Measurements from ENCODE around the gene CIZ1. TPM values are rescaled to one million over a fixed set of nuclear protein-coding genes. Genes with fewer than 3 reads are reported as not detected.

Gene CIZ1
- total and polyA plus RNA-seq, 9 of the 15 experiments (the other 6 are each of a cell fraction or from before 2014, with no cell fraction given) = 6.6 to 329 (median 87.8) TPM

- no peak for TF ChIP-seq ELK3 (CRISPR knock-in tag; IDR thresholded peaks at IDR 0.05)
- TF ChIP-seq, protein P1, sequence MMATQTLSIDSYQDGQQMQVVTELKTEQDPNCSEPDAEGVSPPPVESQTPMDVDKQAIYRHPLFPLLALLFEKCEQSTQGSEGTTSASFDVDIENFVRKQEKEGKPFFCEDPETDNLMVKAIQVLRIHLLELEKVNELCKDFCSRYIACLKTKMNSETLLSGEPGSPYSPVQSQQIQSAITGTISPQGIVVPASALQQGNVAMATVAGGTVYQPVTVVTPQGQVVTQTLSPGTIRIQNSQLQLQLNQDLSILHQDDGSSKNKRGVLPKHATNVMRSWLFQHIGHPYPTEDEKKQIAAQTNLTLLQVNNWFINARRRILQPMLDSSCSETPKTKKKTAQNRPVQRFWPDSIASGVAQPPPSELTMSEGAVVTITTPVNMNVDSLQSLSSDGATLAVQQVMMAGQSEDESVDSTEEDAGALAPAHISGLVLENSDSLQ (IDR thresholded peaks at IDR 0.05) = no peak
- TF ChIP-seq TAL1 (IDR thresholded peaks at IDR 0.05) = no peak
- peak; percentile 76 for TF ChIP-seq JUND (IDR thresholded peaks at IDR 0.05; ENCODE audit: borderline replicate concordance, low read depth, low read length)
- peak; percentile 53; the same call in 1 of the 3 replicates for TF ChIP-seq JUND (tag; IDR thresholded peaks at IDR 0.05; ENCODE audit: borderline replicate concordance, low read depth, low read length)
- no peak for TF ChIP-seq ZNF121 (CRISPR knock-in tag; conservative IDR thresholded peaks at IDR 0.05)
- TF ChIP-seq NCOA1 (IDR thresholded peaks at IDR 0.05; ENCODE audit: low read depth) = no peak
- TF ChIP-seq NRF1 (conservative IDR thresholded peaks at IDR 0.05 in 1 of 2, IDR thresholded peaks at IDR 0.05 in 1 of 2) = peak; percentile 82 to 85
- TF ChIP-seq, protein P2, sequence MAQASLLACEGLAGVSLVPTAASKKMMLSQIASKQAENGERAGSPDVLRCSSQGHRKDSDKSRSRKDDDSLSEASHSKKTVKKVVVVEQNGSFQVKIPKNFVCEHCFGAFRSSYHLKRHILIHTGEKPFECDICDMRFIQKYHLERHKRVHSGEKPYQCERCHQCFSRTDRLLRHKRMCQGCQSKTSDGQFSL (CRISPR knock-in tag; IDR thresholded peaks at IDR 0.05) = no peak
- TF ChIP-seq, protein P2 (tag; IDR thresholded peaks at IDR 0.05) = no peak
- TF ChIP-seq VEZF1 (CRISPR knock-in tag; IDR thresholded peaks at IDR 0.05) = no peak
- TF ChIP-seq ZFP36 (IDR thresholded peaks at IDR 0.05; ENCODE audit: low read depth, low read length, partially characterized antibody) = peak; percentile 10
- TF ChIP-seq MECOM (CRISPR knock-in tag; IDR thresholded peaks at IDR 0.05) = no peak
- TF ChIP-seq, protein P3, sequence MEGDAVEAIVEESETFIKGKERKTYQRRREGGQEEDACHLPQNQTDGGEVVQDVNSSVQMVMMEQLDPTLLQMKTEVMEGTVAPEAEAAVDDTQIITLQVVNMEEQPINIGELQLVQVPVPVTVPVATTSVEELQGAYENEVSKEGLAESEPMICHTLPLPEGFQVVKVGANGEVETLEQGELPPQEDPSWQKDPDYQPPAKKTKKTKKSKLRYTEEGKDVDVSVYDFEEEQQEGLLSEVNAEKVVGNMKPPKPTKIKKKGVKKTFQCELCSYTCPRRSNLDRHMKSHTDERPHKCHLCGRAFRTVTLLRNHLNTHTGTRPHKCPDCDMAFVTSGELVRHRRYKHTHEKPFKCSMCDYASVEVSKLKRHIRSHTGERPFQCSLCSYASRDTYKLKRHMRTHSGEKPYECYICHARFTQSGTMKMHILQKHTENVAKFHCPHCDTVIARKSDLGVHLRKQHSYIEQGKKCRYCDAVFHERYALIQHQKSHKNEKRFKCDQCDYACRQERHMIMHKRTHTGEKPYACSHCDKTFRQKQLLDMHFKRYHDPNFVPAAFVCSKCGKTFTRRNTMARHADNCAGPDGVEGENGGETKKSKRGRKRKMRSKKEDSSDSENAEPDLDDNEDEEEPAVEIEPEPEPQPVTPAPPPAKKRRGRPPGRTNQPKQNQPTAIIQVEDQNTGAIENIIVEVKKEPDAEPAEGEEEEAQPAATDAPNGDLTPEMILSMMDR (IDR thresholded peaks at IDR 0.05 in 2 of 3, conservative IDR thresholded peaks at IDR 0.05 in 1 of 3; ENCODE audit: insufficient read depth in 2 of 3, low read depth in 1 of 3, low read length in 3 of 3) = peak; percentile 26 to 43 (median 42); a peak in 3 of 6 replicates
- no peak for TF ChIP-seq BMI1 (IDR thresholded peaks at IDR 0.05; ENCODE audit: low read length)
- TF ChIP-seq, protein P4, sequence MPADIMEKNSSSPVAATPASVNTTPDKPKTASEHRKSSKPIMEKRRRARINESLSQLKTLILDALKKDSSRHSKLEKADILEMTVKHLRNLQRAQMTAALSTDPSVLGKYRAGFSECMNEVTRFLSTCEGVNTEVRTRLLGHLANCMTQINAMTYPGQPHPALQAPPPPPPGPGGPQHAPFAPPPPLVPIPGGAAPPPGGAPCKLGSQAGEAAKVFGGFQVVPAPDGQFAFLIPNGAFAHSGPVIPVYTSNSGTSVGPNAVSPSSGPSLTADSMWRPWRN (IDR thresholded peaks at IDR 0.05; ENCODE audit: low read depth) = no peak
- TF ChIP-seq NFXL1 (CRISPR knock-in tag; IDR thresholded peaks at IDR 0.05) = no peak
- TF ChIP-seq NFYB (IDR thresholded peaks at IDR 0.05; ENCODE audit: extremely low read depth, insufficient read length) = no peak
- TF ChIP-seq PPARD (CRISPR knock-in tag; IDR thresholded peaks at IDR 0.05) = no peak
- peak; percentile 69 for TF ChIP-seq SMAD4 (CRISPR knock-in tag; conservative IDR thresholded peaks at IDR 0.05)
- no peak for TF ChIP-seq ZNF224 (CRISPR knock-in tag; IDR thresholded peaks at IDR 0.05)
Measured at GRCh38 chr9:128203707-128204551, 12.6 kb upstream of the CIZ1 start (continued).

Measured in K562 (cell line).